ENCODE measurements around the gene PHF24.

- TF ChIP-seq CTCF (IDR thresholded peaks at IDR 0.05), result no peak
- no peak for TF ChIP-seq POLR2A (IDR thresholded peaks at IDR 0.05)
These were observed 44.5 kb downstream of the PHF24 start for GRCh38 chr9:35002623-35003022.
